HG03097 (cell line): ENCODE results near the gene PLAU.
"Not testable (repeated sequence)": the region's sequence is repeated elsewhere in the genome, so short reads cannot be mapped to it uniquely, and the experiment has no call there.

ENCODE experiments used
- ATAC-seq: cut with Tn5 transposase; IDR thresholded peaks from one replicate; pipeline ENCODE4 v1.9.1; 2021; ENCODE audit not compliant: unreplicated experiment, low FRiP score

PLAU gene

DNA sequence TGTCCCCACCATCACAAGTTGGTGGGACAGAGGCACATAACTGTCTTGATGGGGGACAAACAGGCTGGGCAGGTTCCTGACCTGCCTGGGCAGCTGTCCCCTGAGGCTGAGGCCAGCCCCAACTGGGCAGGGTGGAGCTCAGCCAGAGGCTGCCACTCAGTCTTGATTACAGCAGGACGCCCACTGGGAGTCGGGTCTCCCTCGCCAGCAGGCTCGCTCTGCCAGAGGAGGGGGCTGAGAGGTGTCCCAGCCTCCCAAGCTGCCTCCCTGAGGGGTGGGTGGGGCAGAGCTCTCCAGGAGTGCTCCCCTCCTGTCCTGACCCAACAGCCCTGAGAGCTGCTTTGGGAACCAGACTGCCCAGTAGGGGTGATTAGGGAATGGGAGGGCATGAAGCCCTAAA, 34.8 kb upstream of the PLAU start:
- ATAC-seq: no peak

DNA sequence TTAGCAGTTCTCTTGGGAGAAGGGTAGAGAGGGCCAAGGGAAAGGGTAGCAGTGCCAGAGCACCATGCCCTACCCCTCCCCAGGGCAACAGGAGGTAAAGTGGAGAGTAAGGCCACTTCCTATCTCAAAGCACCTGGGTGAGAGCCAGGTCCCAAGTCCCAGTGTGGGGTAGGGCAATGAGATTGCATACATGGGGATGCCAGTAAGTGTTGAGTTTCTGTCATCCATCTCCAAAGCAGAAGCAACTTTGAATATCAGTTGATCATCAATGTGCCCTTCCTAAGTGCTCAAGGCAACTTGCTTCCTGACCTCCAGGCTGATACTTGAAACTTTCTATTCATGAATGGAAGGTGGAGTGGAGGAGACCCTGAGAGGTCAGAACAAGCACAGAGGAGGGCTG, 34.4 kb upstream of the PLAU start:
- no peak for ATAC-seq

DNA sequence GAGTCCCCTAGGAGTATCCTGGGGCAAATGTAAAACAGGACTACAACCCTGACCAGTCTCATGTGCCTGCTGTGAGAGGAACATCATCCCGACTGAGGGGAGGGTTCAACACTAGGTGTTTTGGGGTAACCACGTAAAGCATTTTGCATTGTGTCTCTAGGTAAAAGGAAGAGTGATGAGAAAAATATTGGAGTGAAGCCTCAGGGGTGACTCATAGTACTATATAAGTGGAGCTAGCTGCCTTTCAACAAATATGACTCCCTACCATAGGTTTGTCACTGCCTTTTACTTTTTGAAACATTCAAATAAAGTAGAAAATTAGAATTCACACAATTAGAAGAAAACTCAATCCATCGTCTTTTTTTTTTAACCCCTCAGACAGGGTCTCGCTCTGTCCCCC, 34.0 kb upstream of the PLAU start:
- no peak for ATAC-seq

DNA sequence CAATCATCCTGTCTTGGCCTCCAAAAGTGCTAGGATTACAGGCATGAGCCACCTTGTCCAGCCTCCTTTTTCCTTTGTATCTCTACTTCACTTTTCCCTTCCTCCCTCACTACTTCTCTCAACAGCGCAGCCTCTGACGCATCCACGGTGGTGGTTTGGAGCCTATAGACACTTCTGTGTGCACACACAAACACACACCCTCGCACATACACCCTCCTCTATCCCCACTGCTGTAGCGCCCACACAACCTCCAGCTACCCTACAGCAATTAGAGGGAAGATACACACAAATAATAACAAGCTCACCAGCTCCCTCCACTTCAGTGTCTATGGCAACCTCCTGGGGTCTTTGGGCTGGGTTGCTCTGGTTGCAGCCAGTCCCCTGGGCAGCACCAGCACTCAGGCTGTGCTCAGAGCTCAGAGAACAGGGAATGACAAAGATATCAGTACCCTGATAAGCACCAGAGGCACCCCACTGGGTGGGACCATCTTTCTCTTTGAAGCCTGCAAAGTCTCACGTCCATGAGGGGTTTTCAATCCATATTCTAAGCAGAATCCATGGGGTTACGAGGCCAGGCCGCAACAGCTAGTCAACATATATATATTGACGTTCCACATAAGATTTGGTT, 33.3 kb upstream of the PLAU start:
- ATAC-seq: no peak

DNA sequence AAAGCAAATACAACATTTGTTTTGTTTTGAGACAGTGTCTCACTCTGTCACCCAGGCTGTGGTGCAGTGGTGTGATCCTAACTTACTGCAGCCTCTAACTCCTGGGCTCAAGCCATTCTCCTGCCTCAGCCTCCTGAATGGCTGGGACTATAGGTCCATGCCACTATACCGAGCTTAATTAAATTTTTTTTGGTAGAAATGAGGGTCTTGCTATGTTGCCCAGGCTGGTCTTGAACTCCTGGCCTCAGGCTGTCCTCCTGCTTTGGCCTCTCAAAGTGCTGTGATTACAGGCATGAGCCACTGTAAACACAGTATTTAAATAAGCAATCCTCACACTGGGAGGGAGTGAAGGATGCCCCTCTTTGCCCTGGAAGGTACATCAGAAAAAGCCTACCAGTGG, 32.6 kb upstream of the PLAU start:
- no peak for ATAC-seq

DNA sequence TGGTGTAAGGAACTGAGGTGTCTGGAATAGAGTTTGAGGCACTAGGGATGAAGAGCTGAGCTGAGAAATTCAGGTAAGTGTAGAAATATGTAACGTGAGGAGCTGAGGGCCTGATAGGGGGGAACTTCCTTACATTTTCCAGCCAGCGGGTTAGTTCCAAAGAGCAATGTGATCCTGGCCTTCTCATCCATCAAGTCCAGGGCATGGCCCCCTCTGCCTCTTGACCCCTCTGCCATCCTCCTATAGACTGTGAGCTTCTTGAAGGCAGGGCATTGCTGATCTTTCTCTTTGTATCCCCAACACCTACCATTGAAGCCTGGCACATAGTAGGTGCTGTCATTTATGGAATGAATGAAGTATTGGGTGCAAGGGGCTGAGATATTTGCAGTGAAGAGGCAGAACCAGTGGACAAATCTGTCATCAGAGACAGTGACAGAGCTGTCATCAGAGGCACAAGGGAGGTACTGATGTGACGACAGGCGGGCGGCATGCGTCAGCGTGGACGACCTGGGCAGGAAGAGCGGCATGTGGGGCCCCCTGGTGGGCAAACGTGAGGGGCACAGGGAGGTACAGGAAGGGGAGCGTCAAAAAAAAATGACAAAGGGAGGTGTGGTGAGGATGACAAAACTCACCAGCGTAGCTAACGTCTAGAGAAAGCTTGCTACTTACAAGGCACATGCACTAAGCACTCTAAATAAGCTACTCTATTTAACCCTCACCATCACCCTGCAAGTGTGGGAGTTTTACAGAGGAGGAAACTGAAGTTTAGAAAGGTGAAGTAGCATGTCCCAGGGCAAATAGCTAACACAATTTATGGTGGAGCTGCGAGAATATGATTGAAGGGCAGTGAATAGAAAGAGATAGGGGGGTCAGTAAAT, 31.4 kb upstream of the PLAU start:
- ATAC-seq: peak; percentile 64

DNA sequence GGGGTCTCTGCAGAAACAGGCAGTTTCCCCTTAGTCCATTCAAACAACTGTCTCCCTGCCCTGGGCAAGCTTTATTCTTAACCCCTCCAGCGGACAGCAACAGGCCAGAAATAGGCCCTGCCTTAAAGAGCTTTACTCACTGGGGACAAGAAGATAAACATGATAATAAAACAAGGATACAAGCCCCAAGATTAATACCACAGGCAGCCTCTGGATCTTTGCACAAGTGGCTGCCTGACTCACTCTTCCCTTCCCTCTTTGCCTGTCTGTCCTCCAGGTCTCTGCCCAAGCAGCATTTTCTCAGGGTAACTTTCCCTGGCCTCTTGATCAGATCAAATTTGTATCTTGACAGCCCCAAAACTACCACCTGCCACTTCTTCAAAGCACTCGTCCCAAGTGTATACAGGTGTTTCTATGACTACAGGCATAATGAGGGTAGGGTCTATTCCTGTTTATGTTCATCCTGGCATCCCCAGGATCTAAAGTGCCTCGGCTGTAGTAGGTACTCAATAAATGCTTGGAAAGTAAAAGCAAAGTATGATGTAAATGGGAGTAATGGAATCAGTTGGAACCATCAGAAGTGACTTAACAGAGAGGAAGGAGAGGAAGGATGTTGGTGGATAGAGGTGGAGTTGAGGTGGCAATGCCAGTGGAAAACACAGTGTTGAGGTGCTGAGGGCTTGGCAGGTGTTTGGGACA, 29.6 kb upstream of the PLAU start:
- no peak for ATAC-seq

DNA sequence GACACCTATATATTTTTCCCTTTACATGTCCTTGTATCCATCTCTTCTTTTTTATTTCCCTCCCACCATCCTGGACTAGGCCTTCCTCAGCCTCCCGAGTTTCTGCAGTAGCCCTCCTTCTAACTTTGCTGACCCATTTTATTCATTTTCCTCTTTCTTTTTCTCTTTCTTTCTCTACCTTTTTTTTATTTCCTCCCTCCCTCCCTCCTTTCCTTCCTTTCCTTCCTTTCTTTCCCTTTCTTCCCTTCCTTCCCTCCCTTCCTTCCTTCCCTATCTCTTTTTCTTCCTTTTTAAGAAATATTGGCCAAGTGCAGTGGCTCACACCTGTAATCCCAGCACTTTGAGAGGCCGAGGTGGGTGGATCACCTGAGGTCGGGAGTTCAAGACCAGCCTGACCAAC, 26.9 kb upstream of the PLAU start:
- ATAC-seq: no peak

DNA sequence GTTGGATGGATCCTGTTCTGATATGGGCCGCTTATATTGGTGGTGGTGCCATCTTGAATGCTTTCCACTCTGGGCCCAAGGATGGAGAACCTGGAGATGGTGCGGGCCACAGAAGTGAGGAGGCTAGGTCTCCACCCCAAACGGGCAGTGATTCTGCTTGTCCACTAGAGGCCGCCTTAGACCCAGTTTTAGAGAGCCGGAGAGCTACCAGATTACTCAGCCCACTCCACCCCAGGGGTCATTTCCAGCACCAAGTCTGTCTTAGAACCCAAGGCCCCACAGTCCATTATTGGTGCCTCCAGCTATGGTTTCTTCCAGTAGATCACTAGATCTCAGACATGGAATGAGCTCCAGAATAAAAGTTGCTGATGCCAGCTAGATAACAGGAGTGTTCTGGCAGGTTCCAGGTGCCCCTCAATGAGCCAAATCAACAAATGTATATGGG, 24.8 kb upstream of the PLAU start:
- no peak for ATAC-seq

DNA sequence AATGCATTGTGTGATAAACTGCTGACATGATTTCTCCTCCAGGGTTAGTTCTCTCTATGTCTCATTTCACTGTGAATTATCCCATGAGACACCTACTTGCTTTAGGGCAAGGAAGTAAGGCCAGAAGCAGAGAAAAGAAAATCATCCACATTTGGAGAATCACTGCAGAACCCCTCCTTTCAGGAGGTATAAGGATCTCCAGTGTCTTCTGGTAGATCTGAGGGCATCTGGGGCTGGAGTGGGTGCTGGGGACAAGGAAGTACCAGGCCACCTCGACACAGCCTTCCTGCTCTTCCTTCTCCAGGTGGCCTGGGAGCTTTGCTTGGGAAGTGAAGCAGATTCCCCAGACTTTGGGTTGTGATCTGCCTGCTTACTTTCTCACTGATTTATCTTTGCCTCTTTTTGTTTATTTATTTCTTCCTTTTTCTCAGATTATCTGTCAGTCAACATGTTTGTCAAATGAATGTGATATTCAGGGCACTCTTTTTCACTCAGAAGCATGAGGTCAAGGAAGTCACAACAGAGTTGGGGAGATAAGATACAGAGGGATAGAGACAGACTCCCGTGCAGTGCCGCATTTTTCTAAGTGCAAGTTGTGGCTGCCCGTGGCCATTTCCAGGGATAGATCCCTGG, 24.2 kb upstream of the PLAU start:
- no peak for ATAC-seq

DNA sequence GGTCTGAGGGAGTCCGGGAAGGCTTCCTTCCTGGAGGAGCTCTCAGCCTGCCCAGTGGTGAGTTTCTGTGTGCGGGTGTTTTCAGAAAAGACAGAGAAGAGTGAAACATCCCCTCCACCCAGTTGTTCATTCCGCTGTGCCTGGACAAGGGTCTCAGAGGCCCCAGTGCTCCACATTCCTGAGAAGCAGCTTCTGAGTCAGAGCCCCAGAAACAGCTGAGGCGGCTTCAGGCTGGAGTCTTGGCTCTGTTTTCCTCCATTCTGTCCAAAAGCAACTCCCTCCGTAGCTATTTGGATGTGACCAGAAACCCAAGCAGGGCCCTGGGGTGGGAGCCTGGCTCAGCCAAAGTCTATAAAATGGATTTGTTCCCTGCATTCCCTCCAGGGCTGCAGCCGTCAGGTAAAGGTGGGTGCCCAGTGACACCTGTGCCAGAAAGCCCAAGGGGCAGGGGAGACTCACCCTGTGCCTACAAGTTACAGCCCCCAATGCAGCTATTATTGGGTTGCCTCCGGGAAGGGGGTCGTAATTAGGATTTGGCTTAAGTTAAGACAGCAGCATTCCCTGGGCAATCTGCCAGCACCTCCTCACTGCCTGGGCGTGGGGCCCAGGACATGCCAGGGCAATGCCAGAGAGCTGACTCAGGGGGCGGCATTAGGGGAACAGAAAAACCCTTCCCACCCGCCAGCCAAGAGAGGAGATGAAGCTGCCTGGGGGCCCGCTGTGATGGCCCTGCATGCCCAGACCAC, 23.5 kb upstream of the PLAU start:
- no peak for ATAC-seq

DNA sequence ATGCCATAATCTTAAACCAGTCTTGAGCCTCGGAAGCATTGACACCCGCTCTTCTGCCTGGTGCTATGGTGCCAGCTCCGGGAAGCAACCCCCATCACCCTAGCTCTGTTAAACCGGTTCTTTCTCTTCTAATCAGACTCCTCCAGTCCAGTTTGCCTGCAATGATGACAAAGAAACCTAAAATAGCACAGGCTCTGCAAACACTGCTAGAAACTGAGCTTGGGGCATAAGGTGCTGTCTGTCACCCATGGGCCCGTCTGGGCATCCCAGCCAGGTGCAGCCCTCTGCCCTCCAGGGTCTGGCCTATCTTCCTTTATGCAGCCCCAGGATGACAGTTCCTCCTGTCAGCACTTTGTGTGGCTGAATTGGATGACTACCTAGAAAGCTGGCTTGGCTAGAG, 22.4 kb upstream of the PLAU start:
- no peak for ATAC-seq

DNA sequence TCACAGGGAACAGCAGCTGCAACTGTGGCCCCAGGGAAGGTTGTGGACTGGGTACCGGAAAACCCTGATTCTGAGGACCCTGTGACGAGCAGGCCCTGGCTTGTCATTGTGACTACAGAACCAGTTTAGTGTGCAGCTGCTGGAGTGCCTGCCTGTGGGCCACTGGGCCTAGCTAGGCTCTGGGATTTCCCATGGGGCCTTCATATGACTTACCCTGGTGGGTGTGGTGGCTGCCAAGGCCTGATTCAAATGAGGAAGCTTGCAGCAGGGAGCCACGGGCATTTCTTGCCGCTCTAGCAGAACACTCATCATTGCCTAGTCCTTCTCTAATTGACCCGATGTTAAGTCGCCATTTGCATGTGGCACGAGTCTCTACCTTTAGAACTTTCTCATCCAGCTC, 21.9 kb upstream of the PLAU start:
- no peak for ATAC-seq

DNA sequence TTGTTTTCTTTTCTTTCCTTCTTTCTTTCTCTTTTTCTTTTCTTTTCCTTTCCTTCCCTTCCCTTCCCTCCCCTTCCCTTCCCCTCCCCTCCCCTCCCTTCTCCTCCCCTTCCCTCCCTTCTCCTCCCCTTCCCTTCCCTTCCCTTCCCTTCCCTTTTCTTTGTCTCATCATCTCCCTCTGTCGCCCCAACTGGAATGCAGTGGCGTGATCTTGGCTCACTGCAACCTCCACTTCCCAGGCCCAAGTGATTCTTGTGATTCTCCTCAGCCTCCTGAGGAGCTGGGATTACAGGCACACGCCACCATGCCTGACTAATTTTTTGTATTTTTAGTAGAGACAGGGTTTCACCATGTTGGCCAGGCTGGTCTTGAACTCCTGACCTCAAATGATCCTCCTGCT, 21.5 kb upstream of the PLAU start:
- not testable (repeated sequence) for ATAC-seq

DNA sequence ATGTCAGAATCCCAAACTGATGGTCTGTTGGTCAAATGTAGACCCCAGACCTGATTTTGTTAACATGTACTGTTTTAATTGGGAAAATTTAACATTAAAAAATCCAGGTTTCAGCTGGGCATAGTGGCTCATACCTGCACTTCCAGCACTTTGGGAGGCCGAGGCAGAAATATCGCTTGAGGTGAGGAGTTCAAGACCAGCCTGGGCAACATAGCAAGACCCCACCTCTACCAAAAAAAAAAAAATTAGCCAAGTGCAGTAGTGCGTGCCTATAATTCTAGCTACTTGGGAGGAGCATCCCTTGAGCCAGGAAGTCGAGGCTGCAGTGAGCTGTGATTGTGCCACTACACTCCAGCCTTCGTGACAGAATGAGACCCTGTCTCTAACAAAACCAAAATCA, 20.7 kb upstream of the PLAU start:
- no peak for ATAC-seq

DNA sequence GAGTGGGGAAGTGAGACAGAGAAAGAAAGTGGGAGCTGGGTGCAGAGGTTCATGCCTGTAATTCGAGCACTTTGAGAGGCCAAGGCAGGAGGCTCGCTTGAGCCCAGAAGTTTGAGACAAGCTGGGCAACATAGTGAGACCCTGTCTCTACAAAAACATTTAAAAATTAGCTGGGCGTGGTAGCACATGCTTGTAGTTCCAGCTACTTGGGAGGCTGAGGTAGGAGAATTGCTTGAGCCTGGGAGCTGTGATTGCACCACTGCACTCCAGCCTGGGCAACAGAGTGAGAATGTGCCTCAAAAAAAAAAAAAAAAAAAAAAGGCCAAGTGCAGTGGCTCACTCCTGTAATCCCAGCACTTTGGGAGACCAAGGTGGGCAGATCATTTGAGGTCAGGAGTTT, 20.1 kb upstream of the PLAU start:
- not testable (repeated sequence) for ATAC-seq

DNA sequence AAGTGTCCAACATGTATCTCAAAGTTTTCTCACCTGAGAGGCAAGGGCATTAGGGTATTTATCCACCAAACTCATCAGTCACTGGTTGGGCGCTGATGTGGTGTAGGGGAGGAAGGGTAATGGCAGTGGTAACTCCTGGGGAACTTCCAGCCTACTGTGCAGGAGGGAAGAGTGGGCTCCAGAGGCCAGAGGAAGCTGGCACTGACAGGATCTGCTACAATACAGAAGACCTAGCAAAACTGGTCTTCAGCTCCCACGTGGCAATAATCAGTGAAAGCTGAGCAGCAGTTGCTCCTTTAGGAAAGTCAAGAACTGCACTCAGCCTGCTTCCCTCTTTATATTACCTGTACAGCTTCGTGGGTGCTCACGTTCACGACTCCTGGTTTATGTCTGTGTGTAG, 19.4 kb upstream of the PLAU start:
- ATAC-seq: no peak

DNA sequence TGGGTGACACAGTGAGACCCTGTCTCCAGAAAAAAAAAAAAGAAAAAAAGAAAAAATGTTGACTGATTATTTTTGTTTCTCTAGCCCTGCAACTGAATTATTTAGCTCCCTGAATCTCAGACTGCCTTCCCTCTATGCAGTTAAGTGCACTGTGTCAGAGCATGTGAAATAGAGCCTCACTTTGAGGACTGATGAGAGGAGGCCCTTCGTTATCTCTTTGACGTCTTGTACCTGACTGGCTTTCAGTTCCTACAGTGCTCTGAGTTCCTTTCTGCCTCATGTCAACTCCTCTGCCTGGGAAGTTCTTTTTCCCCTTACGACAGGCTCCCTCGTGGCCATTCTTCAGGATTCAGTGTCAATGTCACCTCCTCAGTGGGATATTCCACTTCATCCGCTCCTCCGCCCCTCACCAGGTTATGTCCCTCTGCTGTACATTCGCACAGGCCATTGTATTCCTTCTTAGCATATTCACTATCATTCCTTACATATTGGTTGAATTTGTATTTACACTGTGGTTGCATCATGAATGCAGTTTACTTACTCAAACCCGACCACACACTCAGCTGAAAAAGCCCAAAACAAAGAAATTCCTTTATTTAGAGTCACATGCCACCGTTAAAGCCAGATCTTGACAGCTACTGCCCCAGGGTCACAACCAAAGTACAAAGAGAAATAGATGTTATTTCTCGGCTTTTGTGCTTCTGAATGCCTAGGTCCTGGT, 18.5 kb upstream of the PLAU start:
- no peak for ATAC-seq

DNA sequence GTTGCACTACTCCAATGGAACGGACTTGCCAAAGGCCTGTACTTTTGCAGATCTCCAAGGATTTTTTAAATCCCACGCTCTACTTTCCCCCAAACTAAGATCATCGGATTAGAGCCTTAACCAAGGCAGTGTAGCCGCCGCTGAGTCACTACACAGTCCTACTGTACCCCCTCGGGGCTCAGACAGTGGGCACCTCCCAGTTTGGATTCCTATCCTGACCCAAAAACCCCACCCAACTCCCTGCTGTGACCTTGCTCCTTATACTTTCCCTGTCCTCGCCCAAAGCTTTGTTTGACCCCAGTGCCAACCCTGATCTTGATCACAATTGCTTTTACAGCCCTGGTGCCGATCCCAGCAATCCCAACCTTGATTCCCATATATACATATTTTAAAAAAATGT, 17.5 kb upstream of the PLAU start:
- ATAC-seq: no peak
